T-cell (primary cell): ENCODE results near the gene TRMT6. TPM values are rescaled to one million over a fixed set of nuclear protein-coding genes. Genes with fewer than 3 reads are reported as not detected.

Source experiments
- ATAC-seq, 4 experiments: fragments of 200-7000 bp in 3 of 4; fragments of 150-1000 bp in 1 of 4; cut with Tn5 transposase; replicated peaks in 1 of 4; 1 replicate in 3 of 4; 2 replicates in 1 of 4; pipeline ENCODE4 v1.10.0; 2021; ENCODE audit warnings: moderate library complexity in 3 of 4, mild to moderate bottlenecking in 2 of 4, moderate number of reproducible peaks in 1 of 4
- CTCF ChIA-PET, 2 donors: fragments of 300-600 bp; sonication (Branson Sonifier 250); formaldehyde crosslinking; loops; one replicate each; lab custom pipeline; 2022; ENCODE audit warnings: antibody characterized with exemption in 2 of 2; lab: Charles Lee
- POLR2A ChIA-PET, 2 donors: fragments of 300-600 bp; sonication (Branson Sonifier 250); formaldehyde crosslinking; loops; one replicate each; lab custom pipeline; 2022; ENCODE audit warnings: antibody characterized with exemption in 2 of 2; lab: Charles Lee
- DNase-seq, 35 experiments: peaks; one replicate each; pipeline versions ENCODE4 v3.0.0 to v3.0.0-alpha.2; 2013 to 2023
- H3K27ac ChIP-seq: one replicate; pipeline ENCODE4 v1.5.1; 2013; ENCODE audit warnings: low read length
- H3K27me3 ChIP-seq, 2 experiments: replicated peaks in 1 of 2; 1 replicate in 1 of 2; 2 replicates in 1 of 2; pipeline versions ENCODE4 v1.6.1 to v1.7.0; 2013; ENCODE audit warnings: low read length in 1 of 2, mixed read lengths in 1 of 2; ENCODE audit not compliant: control insufficient read depth in 2 of 2, insufficient read depth in 2 of 2; ENCODE audit errors: extremely low read depth in 1 of 2
- H3K36me3 ChIP-seq, 2 donors: 1 replicate in 1 of 2; 2 replicates in 1 of 2; pipeline versions ENCODE4 v1.6.1 to v1.7.0; 2013; ENCODE audit warnings: low read length in 1 of 2; ENCODE audit not compliant: control insufficient read depth in 2 of 2, insufficient read depth in 1 of 2; ENCODE audit errors: extremely low read depth in 1 of 2
- H3K4me1 ChIP-seq, 2 experiments: 1 replicate in 1 of 2; 2 replicates in 1 of 2; pipeline versions ENCODE4 v1.6.1 to v1.7.0; 2013; ENCODE audit warnings: low read length in 2 of 2, mixed read lengths in 1 of 2; ENCODE audit not compliant: insufficient read depth in 2 of 2, control insufficient read depth in 1 of 2; ENCODE audit errors: extremely low read depth in 1 of 2
- H3K4me3 ChIP-seq, 2 donors: 1 replicate in 1 of 2; 2 replicates in 1 of 2; pipeline versions ENCODE4 v1.5.1 to v1.7.0; 2013; ENCODE audit warnings: mild to moderate bottlenecking in 2 of 2, low read length in 1 of 2, moderate library complexity in 1 of 2; ENCODE audit not compliant: control insufficient read depth in 1 of 2; ENCODE audit errors: extremely low read depth in 1 of 2
- H3K9me3 ChIP-seq: 2 replicates; pipeline ENCODE4 v1.7.0; 2013
- H3K27ac Mint-ChIP-seq, 2 donors: one replicate each; pipeline ENCODE4 v1.8.0; 2020 to 2021; ENCODE audit warnings: mild to moderate bottlenecking in 2 of 2, mixed read lengths in 2 of 2
- H3K27me3 Mint-ChIP-seq, 2 donors: one replicate each; pipeline ENCODE4 v1.8.0; 2021 to 2022; ENCODE audit warnings: mixed read lengths in 2 of 2
- H3K36me3 Mint-ChIP-seq: one replicate; pipeline ENCODE4 v1.8.0; 2021; ENCODE audit warnings: mixed read lengths
- H3K4me1 Mint-ChIP-seq, 3 donors: one replicate each; pipeline ENCODE4 v1.8.0; 2020 to 2022; ENCODE audit warnings: mixed read lengths in 3 of 3, mild to moderate bottlenecking in 1 of 3
- H3K4me3 Mint-ChIP-seq, 3 donors: one replicate each; pipeline ENCODE4 v1.8.0; 2020 to 2022; ENCODE audit warnings: mild to moderate bottlenecking in 3 of 3, mixed read lengths in 3 of 3, moderate library complexity in 3 of 3
- H3K9me3 Mint-ChIP-seq, 3 donors: one replicate each; pipeline ENCODE4 v1.8.0; 2020 to 2022; ENCODE audit warnings: mixed read lengths in 3 of 3
- WGBS: methylation state at CpG from one replicate; pipeline ENCODE4 v1.1.5; 2013; ENCODE audit warnings: missing lambda C conversion rate; ENCODE audit not compliant: insufficient coverage; 5-methylcytosine and 5-hydroxymethylcytosine counted together
- total RNA-seq, 35 experiments: library from RNA in 6 of 35; stranded (reverse) in 6 of 35; fragments of 120-200 nt in 1 of 35; gene quantifications; one replicate each; pipeline versions ENCODE4 v1.2.1 to v1.2.4 and lab custom pipeline; 2013 to 2026

Gene TRMT6
- total RNA-seq, 5 donors from 2014 or later (not counting 1 experiment from before 2014, with no cell fraction given): 9.4 to 14.6 (median 13.6) TPM

DNA sequence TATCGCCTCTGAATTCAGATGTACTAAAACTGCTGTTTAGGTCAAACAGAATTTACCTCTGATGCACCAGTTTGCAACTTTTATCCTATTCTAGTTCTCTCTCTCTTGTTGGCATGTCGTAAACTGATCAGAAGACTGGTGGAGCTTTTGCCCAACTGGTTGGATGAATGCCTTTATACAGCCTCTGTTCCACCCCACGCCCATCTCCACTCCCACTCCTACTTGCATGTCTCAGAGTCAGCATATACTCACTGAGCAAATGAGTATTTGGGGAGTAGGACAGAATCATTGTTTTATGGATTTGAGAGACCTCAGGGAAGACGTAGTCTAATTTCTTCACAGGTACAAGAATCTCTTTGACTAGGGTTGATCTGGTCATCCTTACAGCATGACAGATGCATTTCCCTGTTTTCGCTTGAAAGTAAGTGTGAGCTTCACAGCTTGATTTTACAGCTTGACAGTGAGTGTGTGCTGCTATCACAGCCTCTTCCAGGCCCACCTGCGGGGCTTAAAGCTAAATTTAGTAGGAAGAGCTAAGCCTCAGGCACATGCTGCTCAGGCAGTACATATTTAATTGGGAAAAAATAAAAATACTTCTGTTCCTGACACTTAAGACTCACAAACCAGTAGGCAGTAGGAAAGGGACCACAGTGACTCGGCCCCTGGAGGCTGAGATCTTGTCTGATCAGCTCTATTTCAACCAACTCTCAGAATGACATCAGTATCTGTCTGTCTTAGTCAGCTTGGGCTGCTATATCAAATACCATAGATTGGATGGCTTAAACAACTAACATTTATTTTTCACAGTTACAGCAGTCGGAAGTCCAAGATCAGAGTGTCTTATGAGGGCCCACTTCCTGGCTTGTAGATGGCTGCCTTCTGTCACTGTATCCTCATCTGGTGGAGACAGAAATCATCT is 30.4 kb downstream of the TRMT6 start:
- POLR2A ChIA-PET: interaction anchor here in 1 of 2 donors (0.5 kb wide), 1 partner anchor 77 kb away, joined by 4 read pairs; no protein-coding TSS in a partner anchor
- Mint-ChIP-seq H3K4me1 (peaks cover 0 to 16% (median 16%) of the 10 kb centered on the region in 3 donors), H3K36me3 (no peaks in the 10 kb centered on the region), H3K27me3 (peaks cover 13 to 22% of the 10 kb centered on the region in 2 donors), H3K9me3 (no peaks in the 10 kb centered on the region), H3K4me3 (no peak overlapping the region), H3K27ac (peak overlapping the region in 1 of 2 donors; percentile 61)
- DNase-seq (no peak), ATAC-seq (peak in 2 of 4 experiments; percentile 10 to 24)
- H3K9me3 ChIP-seq: no peaks in the 10 kb centered on the region
- H3K4me3 ChIP-seq: no peak overlapping the region
- peaks cover 0 to 6% of the 10 kb centered on the region in 2 experiments for H3K4me1 ChIP-seq
- CTCF ChIA-PET: interaction anchor here in 1 of 2 donors (0.6 kb wide), 1 partner anchor 43 kb away, joined by 3 read pairs; no protein-coding TSS in a partner anchor
- WGBS: 74% methylated on average over 6 of the region's 8 CpGs
- no peaks in the 10 kb centered on the region for H3K36me3 ChIP-seq
- H3K27ac ChIP-seq: no peak overlapping the region
- peaks cover under 1 to 4% of the 10 kb centered on the region in 2 experiments for H3K27me3 ChIP-seq

DNA sequence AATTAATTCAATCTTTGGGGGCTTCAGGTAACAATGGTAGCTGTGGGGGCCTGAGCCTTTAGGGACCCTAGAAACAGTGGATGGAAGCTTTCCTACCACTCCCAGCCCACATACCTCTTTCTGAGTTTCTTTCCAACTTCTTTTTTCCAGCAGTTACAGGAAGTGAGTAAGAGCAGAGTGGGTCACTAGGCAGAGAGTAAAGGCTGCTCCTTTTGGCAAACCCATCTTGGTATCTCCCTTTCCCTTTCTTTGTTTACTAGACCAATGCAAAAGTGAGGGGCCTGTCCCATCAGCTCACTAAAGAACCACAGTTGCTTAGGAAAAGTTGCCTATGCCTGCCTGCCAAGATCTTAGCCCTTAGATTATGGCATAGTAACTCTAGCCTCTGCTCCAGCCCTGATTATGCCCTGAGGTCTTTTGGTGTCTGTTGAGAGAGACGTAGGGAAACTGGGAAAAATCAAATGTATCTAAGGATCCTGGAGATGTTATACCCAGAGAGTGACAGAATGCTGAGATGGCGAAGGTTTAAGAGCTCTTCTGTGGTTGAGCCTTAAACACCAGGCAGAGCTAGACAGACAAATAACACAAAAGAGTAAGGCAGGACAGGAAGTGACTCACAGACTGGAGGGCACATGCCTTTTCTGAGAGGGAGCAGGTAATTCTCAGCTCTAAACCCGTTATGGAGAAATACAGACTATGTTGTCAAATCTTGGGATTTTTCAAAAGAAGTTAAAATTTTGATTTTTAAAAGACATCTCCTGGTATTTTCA is 31.3 kb downstream of the TRMT6 start:
- DNase-seq (peak in 1 of 35 experiments; percentile 35), ATAC-seq (peak; percentile 58 to 93 (median 88))
- ChIA-PET CTCF (interaction anchor here in 1 of 2 donors (0.6 to 0.7 kb wide), 2 partner anchors 42 to 96 kb away, joined by 3 to 11 read pairs; no protein-coding TSS in a partner anchor), POLR2A (interaction anchor here in 1 of 2 donors (0.5 to 0.6 kb wide), 2 partner anchors 76 to 205 kb away, joined by 4 to 11 read pairs; no protein-coding TSS in a partner anchor)
- Mint-ChIP-seq H3K4me1 (peaks cover 0 to 16% (median 16%) of the 10 kb centered on the region in 3 donors), H3K27ac (peak overlapping the region; percentile 3 to 61), H3K27me3 (peaks cover 20 to 25% of the 10 kb centered on the region in 2 donors), H3K9me3 (no peaks in the 10 kb centered on the region), H3K36me3 (no peaks in the 10 kb centered on the region), H3K4me3 (no peak overlapping the region)
- Histone ChIP-seq H3K27me3 (peaks cover 3 to 4% of the 10 kb centered on the region in 2 experiments), H3K9me3 (no peaks in the 10 kb centered on the region), H3K36me3 (no peaks in the 10 kb centered on the region), H3K4me1 (peaks cover 0 to 6% of the 10 kb centered on the region in 2 experiments), H3K4me3 (no peak overlapping the region), H3K27ac (no peak overlapping the region)
- WGBS: 10% methylated on average over 2 of the region's 3 CpGs

DNA sequence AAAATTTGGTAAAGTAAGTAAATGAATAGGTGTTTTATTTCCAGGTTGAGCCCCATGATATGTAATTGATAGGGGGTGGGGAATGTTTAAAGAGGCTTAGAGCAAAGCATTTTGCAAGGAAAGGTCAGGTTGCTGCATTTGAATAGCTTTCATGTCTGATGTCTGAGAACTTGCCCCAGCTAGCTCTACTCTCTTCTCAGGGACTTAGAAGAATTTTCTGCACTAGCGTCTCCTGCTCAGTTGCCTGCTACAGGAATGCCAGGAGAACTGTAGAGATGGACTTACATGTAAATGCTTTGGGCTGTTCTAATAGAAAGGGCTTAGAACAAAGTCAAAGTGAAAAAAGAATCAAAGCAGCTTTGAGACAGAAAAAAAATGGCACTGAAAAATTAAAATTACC is 35.5 kb downstream of the TRMT6 start:
- no peaks in the 10 kb centered on the region for H3K9me3 ChIP-seq
- H3K27me3 ChIP-seq: peaks cover 5 to 17% of the 10 kb centered on the region in 2 experiments
- no peak overlapping the region for H3K4me3 ChIP-seq
- no peak for ATAC-seq
- no peak overlapping the region for H3K4me3 Mint-ChIP-seq
- DNase-seq: no peak
- H3K27ac ChIP-seq: no peak overlapping the region
- peaks cover 5 to 16% of the 10 kb centered on the region in 2 experiments for H3K4me1 ChIP-seq
- no peaks in the 10 kb centered on the region for H3K9me3 Mint-ChIP-seq
- H3K36me3 ChIP-seq: no peaks in the 10 kb centered on the region
- peaks cover 37 to 40% of the 10 kb centered on the region in 2 donors for H3K27me3 Mint-ChIP-seq
- H3K4me1 Mint-ChIP-seq: peaks cover 14 to 27% (median 19%) of the 10 kb centered on the region in 3 donors
- no peaks in the 10 kb centered on the region for H3K36me3 Mint-ChIP-seq
- CTCF ChIA-PET: no interaction called here
- POLR2A ChIA-PET: no interaction called here
- no peak overlapping the region for H3K27ac Mint-ChIP-seq
- WGBS: no CpG with 5 or more reads among the region's 1 CpG

DNA sequence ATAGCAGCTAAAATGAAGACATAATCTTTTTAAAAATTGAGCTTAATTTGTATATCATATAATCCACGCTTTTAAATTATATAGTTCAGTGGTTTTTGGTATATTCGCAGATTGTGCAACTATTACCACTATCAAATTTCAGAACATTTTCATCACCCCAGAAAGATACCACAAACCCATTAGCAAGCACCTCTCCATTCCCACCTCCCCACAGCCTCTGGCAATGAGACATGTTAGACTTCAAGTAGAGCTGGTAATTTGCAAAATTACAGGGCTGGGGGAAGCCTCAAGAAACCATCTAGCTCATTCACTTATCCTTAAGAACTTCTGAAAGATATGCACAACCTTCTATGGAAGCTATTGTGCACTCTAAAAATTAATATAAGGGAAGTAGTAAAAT is 37.2 kb downstream of the TRMT6 start:
- Histone ChIP-seq H3K27me3 (peaks cover 5 to 26% of the 10 kb centered on the region in 2 experiments), H3K4me1 (peaks cover 5 to 10% of the 10 kb centered on the region in 2 experiments), H3K27ac (no peak overlapping the region), H3K4me3 (no peak overlapping the region), H3K9me3 (no peaks in the 10 kb centered on the region), H3K36me3 (no peaks in the 10 kb centered on the region)
- CTCF ChIA-PET: interaction anchor here (0.5 to 1.4 kb wide), 3 partner anchors 124 to 311 kb away, joined by 3 to 11 read pairs (median 5); no protein-coding TSS in a partner anchor
- Mint-ChIP-seq H3K27ac (no peak overlapping the region), H3K27me3 (peaks cover 46 to 54% of the 10 kb centered on the region in 2 donors), H3K4me3 (no peak overlapping the region), H3K9me3 (no peaks in the 10 kb centered on the region), H3K36me3 (no peaks in the 10 kb centered on the region), H3K4me1 (peaks cover 7 to 16% (median 14%) of the 10 kb centered on the region in 3 donors)
- WGBS: no CpG with 5 or more reads among the region's 2 CpGs
- POLR2A ChIA-PET: interaction anchor here in 1 of 2 donors (0.7 kb wide), 2 partner anchors 8 to 94 kb away, joined by 6 to 12 read pairs; no protein-coding TSS in a partner anchor
- ATAC-seq: no peak
- DNase-seq: no peak

DNA sequence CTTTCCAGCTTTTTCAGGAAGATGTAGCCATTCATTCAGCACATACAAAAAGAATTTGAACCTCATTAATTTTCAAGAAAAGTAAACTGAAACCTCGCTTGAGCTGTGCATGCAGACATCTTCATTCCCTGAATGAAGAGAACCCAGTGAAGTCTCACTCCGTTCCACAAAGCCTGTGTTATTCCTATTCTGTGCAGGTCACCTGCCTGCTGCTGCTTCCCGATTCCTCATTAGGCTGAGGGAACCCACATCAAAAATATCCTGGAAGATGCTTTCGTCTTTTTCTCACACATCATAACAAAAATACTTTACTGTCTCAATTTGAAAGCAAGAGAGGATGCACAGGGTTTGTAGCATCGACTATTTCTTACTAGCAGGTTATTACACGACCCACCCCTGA is 40.1 kb downstream of the TRMT6 start:
- Mint-ChIP-seq H3K27ac (no peak overlapping the region), H3K36me3 (no peaks in the 10 kb centered on the region), H3K9me3 (no peaks in the 10 kb centered on the region), H3K4me1 (peaks cover 7 to 16% (median 14%) of the 10 kb centered on the region in 3 donors), H3K4me3 (peak overlapping the region in 1 of 3 donors; percentile 73), H3K27me3 (peaks cover 53 to 73% of the 10 kb centered on the region in 2 donors)
- peaks cover 5 to 10% of the 10 kb centered on the region in 2 experiments for H3K4me1 ChIP-seq
- ChIA-PET CTCF (no interaction called here), POLR2A (no interaction called here)
- no peak overlapping the region for H3K4me3 ChIP-seq
- peaks cover 2% of the 10 kb centered on the region for H3K9me3 ChIP-seq
- 66% methylated on average over 3 of the region's 6 CpGs for WGBS
- H3K36me3 ChIP-seq: no peaks in the 10 kb centered on the region
- DNase-seq (no peak), ATAC-seq (no peak)
- H3K27me3 ChIP-seq: peaks cover 6 to 32% of the 10 kb centered on the region in 2 experiments
- no peak overlapping the region for H3K27ac ChIP-seq
